Thymus (tissue), 11 donors: Measurements from ENCODE around the gene UBE2Q2. TPM values are rescaled to one million over a fixed set of nuclear protein-coding genes. Genes with fewer than 3 reads are reported as not detected.
A peak's percentile ranks its signal among the peaks of the same experiment; 100 is the strongest.
"Not testable (repeated sequence)": the region's sequence is repeated elsewhere in the genome, so short reads cannot be mapped to it uniquely, and the experiment has no call there.

ENCODE experiments used
- DNase-seq, 9 donors: peaks; one replicate each; pipeline ENCODE4 v3.0.0-alpha.2; 2013; ENCODE audit warnings: low spot score in 9 of 9, low read depth in 6 of 9, missing footprints in 1 of 9
- H3K27ac ChIP-seq, 2 donors: one replicate each; pipeline ENCODE4 v1.5.1; 2013; ENCODE audit warnings: control low read depth in 1 of 2, low read depth in 1 of 2, low read length in 1 of 2, mild to moderate bottlenecking in 1 of 2, moderate library complexity in 1 of 2
- H3K27me3 ChIP-seq, 2 donors: one replicate each; pipeline ENCODE4 v1.5.1; 2013; ENCODE audit warnings: low read length in 1 of 2; ENCODE audit not compliant: control insufficient read depth in 2 of 2, insufficient read depth in 1 of 2
- H3K36me3 ChIP-seq, 2 donors: one replicate each; pipeline ENCODE4 v1.5.1; 2013; ENCODE audit warnings: low read length in 1 of 2, mild to moderate bottlenecking in 1 of 2, moderate library complexity in 1 of 2; ENCODE audit not compliant: control insufficient read depth in 2 of 2, insufficient read depth in 2 of 2
- H3K4me1 ChIP-seq, 2 donors: one replicate each; pipeline ENCODE4 v1.5.1; 2013; ENCODE audit warnings: low read length in 2 of 2; ENCODE audit not compliant: control insufficient read depth in 2 of 2, insufficient read depth in 2 of 2
- H3K4me3 ChIP-seq, 2 donors: one replicate each; pipeline ENCODE4 v1.5.1; 2013; ENCODE audit warnings: low read length in 2 of 2, control low read depth in 1 of 2, mild to moderate bottlenecking in 1 of 2
- H3K9me3 ChIP-seq, 2 donors: one replicate each; pipeline ENCODE4 v1.5.1; 2013; ENCODE audit warnings: low read length in 1 of 2, mild to moderate bottlenecking in 1 of 2; ENCODE audit not compliant: control insufficient read depth in 2 of 2, insufficient read depth in 1 of 2
- whole genome bisulfite sequencing: extraction: QIAGEN DNeasy Blood & Tissue Kit; methylation state at CpG from one replicate; pipeline ENCODE4 v1.1.7; 2013; 5-methylcytosine and 5-hydroxymethylcytosine counted together
- polyA plus RNA-seq: library from polyadenylated mRNA; stranded (reverse); fragments of 200-250 nt; gene quantifications from one replicate; pipeline ENCODE4 v1.2.3, GENCODE V29; 2013
- total RNA-seq: library from RNA; stranded (reverse); fragments of 120-200 nt; gene quantifications from one replicate; pipeline ENCODE4 v1.2.4, GENCODE V29; 2013
- donor health status: healthy.

UBE2Q2 gene
- total and polyA plus RNA-seq, 2 donors: 24.2 to 56.5 TPM

DNA sequence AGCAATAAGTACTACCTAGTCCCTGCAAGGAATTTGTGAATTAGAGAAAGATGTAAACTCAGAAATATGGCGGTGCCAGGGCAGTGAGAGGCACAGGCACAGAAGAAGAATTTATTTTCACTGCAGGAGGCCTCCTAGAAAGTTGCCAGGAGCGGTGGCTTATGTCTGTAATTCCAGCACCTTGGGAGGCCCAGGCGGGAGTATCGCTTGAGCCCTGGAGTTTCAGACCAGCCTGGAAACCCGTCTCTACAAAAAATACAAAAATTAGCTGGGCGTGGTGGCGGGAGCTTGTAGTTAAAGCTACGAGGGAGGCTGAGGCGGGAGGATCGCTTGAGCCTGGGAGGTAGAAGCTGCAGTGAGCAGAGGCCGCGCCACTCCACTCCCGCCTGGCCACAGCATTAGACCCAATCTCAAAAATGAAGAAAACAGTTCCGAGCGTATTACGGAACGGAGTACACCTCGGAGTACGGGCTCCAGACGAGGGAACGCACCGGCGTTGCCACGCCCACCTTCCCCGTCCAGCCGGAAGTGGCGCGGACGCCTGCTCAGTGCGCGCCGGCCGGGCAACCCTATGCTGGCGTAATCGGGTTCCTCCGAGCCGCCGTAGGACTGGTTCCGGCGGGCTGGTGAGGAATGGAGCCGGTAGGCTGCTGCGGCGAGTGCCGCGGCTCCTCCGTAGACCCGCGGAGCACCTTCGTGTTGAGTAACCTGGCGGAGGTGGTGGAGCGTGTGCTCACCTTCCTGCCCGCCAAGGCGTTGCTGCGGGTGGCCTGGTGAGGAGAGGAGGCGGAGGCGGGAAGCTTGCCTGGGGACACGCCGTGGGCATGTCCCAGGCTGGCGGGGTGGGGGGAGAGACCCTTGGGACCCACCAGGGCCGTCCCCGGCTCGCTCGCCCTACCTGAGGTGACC lies 60.3 kb downstream of the UBE2Q2 start, which contains the start of gene FBXO22:
Gene FBXO22 (plus strand): TSS at position 548 of the 909 bp plus-strand sequence. CDS start 86 bp downstream, at position 634.
- WGBS: 4% methylated on average over 63 of the region's 63 CpGs
- peaks cover 10% of the 10 kb centered on the region in 2 donors for H3K4me1 ChIP-seq
- peak within 1 kb of the TSS; percentile 79 to 96 for H3K4me3 ChIP-seq
- H3K36me3 ChIP-seq: peaks cover 3 to 7% of the 10 kb centered on the region in 2 donors
- no peaks in the 10 kb centered on the region for H3K9me3 ChIP-seq
- H3K27ac ChIP-seq: peak within 1 kb of the TSS; percentile 44 to 77
- DNase-seq: peak; percentile 39 to 87 (median 69)
- no peaks in the 10 kb centered on the region for H3K27me3 ChIP-seq

DNA sequence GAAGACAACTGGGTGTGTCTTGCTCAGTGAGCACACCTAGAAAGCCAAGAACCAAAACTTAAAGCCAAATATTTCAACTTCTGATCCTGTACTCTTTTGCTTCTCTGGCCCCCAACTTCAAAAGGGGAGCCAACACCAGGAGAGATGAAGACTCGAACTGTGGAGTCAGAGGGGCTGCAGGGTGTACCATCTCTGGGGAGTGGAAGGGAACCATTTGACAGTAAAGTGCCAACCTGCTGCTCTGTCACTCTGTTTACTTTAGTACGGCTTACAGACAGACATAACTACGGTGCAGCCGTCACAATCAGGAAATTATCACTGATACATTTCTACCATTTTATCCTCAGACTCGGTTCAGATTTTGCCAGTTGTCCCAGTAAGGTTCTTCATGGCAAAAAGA lies 62.0 kb downstream of the UBE2Q2 start:
- H3K27ac ChIP-seq: no peak overlapping the region
- H3K27me3 ChIP-seq: no peaks in the 10 kb centered on the region
- peaks cover 3 to 7% of the 10 kb centered on the region in 2 donors for H3K36me3 ChIP-seq
- H3K4me3 ChIP-seq: no peak overlapping the region
- peaks cover 10% of the 10 kb centered on the region in 2 donors for H3K4me1 ChIP-seq
- DNase-seq: no peak
- no peaks in the 10 kb centered on the region for H3K9me3 ChIP-seq
- WGBS: over 99% methylated on average over 5 of the region's 5 CpGs

DNA sequence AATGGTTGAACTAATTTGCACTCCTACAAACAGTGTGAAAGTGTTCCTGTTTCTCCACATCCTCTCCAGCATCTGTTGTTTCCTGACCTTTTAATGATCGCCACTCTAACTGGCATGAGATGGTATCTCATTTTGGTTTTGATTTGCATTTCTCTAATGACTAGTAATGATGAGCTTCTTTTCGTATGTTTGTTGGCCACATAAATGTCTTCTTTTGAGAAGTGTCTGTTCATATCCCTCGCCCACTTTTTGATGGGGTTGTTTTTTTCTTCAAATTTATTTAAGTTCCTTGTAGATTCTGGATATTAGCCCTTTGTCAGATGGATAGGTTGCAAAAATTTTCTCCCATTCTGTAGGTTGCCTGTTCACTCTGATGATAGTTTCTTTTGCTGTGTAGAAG lies 67.1 kb downstream of the UBE2Q2 start:
- not testable (repeated sequence) for H3K36me3 ChIP-seq, H3K9me3 ChIP-seq, H3K27me3 ChIP-seq, H3K4me1 ChIP-seq, DNase-seq, H3K27ac ChIP-seq, H3K4me3 ChIP-seq
- WGBS: 97% methylated on average over 3 of the region's 3 CpGs

DNA sequence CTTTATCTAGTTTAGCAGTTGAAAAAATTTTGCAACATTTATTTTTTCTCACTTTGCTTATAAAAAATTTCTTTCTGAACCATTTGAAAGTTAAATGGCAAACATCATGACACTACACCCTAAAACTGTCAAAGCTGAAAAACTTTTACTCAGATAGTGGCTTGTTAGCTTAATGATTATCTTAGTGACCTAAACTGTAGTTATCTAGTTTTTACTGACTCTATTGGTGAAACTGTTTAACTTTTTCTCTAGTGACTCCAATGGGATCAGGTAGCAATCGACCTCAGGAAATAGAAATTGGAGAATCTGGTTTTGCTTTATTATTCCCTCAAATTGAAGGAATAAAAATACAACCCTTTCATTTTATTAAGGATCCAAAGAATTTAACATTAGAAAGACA lies 73.7 kb downstream of the UBE2Q2 start:
- 94% methylated on average over 1 of the region's 1 CpG for WGBS
- no peak overlapping the region for H3K27ac ChIP-seq
- H3K9me3 ChIP-seq: no peaks in the 10 kb centered on the region
- H3K27me3 ChIP-seq: no peaks in the 10 kb centered on the region
- no peak for DNase-seq
- H3K4me3 ChIP-seq: no peak overlapping the region
- peaks cover 6 to 11% of the 10 kb centered on the region in 2 donors for H3K36me3 ChIP-seq
- H3K4me1 ChIP-seq: no peaks in the 10 kb centered on the region

DNA sequence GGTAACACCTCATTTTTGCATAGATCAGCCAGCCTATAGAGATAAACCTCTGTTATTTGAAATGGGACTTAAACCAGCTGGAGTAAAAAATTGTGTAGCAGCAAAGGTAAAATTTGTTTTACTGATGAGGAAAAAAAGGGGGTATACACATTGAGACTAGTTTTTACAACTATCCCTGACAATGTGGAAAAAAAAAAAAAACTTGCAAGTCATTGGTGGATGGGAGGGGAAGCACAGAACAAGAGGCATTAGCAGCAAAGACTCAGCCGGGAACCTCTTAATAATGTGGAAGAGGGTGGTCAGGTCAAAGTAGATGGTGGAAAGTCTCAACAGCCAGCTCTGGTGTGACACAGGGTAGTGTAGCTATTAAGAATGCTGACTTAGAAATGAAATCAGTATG lies 74.9 kb downstream of the UBE2Q2 start:
- no peak overlapping the region for H3K27ac ChIP-seq
- DNase-seq: no peak
- no peaks in the 10 kb centered on the region for H3K4me1 ChIP-seq
- 100% methylated on average over 1 of the region's 1 CpG for WGBS
- H3K4me3 ChIP-seq: no peak overlapping the region
- no peaks in the 10 kb centered on the region for H3K9me3 ChIP-seq
- peaks cover 6 to 15% of the 10 kb centered on the region in 2 donors for H3K36me3 ChIP-seq
- H3K27me3 ChIP-seq: no peaks in the 10 kb centered on the region

DNA sequence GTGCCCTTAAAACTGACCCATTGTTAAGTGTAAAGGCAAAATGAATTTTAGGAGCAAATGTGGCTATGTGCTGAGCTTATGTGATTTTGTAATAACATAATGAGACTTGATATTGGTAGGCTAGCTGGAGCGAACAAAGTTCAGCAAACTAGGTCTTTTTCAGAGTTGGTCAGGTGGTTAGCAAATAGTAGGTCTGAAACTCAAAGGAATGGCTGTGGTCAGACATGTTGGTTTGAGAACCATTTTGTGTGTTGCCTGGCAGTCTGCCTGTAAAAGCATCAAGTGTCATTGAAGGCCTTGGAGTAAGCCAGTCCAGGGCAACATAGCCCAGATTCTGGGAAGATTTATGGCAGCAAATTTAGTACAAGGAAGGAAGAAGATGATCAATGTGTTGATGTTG lies 76.8 kb downstream of the UBE2Q2 start:
- no peaks in the 10 kb centered on the region for H3K27me3 ChIP-seq
- no peak overlapping the region for H3K4me3 ChIP-seq
- 99% methylated on average over 1 of the region's 1 CpG for WGBS
- no peak for DNase-seq
- no peaks in the 10 kb centered on the region for H3K4me1 ChIP-seq
- no peak overlapping the region for H3K27ac ChIP-seq
- H3K9me3 ChIP-seq: no peaks in the 10 kb centered on the region
- H3K36me3 ChIP-seq: peaks cover 9 to 13% of the 10 kb centered on the region in 2 donors

DNA sequence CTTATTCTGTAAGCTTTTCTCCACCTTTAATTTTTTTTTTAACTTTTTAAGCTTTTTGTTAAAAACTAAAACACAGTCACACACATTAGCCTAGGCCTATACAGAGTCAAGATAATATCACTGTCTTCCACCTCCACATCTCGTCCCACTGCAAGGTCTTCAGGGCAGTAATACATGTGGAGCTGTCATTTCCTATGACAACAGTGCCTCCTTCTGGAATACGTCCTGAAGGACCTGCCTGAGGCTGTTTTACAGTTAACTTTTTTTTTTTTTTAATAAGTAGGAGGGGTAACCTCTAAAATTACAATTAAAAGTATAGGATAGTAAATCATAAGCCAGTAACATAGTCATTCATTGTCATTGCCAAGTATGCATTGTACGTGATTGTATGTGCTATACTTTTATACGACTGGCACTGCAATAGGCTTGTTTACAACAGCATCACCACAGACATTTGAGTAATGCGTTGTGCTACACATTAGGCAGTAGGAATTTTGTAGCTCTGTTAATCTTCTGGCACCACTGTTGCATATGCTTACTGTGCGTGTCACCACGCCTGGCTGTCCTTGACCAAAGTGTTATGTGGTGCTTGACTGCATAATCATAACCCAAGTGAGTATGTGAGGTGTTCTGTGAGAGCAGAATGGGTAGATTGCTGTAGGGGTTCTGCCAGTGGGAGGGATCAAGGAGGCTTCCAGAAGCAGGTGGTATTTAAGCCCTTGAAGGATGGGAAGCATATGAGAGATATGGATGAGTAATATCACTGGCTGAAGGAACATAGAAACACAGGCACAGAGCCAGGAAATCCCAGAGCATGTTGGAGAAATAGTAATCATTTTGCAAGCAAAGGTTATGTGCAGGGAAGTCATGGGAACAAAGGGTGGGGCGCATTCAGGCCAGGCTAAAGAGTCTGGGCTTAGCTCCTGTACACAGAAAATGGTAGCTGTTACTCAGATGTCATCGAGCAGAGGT lies 78.8 kb downstream of the UBE2Q2 start:
- 91% methylated on average over 9 of the region's 9 CpGs for WGBS
- H3K4me1 ChIP-seq: no peaks in the 10 kb centered on the region
- no peaks in the 10 kb centered on the region for H3K9me3 ChIP-seq
- no peak overlapping the region for H3K27ac ChIP-seq
- peaks cover 10 to 11% of the 10 kb centered on the region in 2 donors for H3K36me3 ChIP-seq
- H3K27me3 ChIP-seq: no peaks in the 10 kb centered on the region
- no peak overlapping the region for H3K4me3 ChIP-seq
- peak in 4 of 9 donors; percentile 13 to 57 (median 22) for DNase-seq

DNA sequence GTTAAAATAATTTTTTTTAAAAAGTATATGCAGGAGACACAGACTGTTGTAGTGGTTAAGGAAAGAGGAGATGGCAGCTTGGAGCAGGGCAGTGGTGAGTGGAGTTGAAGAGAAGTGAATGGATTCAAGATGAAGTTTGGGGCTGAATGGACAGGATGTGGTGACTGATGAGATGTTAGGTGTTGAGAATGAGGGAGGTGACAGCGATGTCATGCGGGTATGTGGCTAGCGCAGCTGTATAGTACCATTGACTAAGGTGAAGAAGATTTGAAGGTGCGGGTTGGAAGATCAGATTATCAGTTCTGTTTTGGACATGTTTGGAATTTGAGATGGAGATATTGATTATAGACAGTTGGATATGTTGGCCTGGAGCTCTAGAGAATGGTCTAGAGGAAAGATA lies 80.5 kb downstream of the UBE2Q2 start:
- H3K27me3 ChIP-seq: no peaks in the 10 kb centered on the region
- H3K4me3 ChIP-seq: no peak overlapping the region
- 98% methylated on average over 4 of the region's 4 CpGs for WGBS
- H3K36me3 ChIP-seq: peaks cover 10 to 11% of the 10 kb centered on the region in 2 donors
- no peak for DNase-seq
- no peaks in the 10 kb centered on the region for H3K9me3 ChIP-seq
- no peaks in the 10 kb centered on the region for H3K4me1 ChIP-seq
- H3K27ac ChIP-seq: no peak overlapping the region
